Measurements from ENCODE around the gene OLIG2.

- no peak for TF ChIP-seq CTCF (IDR thresholded peaks at IDR 0.05)
- TF ChIP-seq, protein P1, sequence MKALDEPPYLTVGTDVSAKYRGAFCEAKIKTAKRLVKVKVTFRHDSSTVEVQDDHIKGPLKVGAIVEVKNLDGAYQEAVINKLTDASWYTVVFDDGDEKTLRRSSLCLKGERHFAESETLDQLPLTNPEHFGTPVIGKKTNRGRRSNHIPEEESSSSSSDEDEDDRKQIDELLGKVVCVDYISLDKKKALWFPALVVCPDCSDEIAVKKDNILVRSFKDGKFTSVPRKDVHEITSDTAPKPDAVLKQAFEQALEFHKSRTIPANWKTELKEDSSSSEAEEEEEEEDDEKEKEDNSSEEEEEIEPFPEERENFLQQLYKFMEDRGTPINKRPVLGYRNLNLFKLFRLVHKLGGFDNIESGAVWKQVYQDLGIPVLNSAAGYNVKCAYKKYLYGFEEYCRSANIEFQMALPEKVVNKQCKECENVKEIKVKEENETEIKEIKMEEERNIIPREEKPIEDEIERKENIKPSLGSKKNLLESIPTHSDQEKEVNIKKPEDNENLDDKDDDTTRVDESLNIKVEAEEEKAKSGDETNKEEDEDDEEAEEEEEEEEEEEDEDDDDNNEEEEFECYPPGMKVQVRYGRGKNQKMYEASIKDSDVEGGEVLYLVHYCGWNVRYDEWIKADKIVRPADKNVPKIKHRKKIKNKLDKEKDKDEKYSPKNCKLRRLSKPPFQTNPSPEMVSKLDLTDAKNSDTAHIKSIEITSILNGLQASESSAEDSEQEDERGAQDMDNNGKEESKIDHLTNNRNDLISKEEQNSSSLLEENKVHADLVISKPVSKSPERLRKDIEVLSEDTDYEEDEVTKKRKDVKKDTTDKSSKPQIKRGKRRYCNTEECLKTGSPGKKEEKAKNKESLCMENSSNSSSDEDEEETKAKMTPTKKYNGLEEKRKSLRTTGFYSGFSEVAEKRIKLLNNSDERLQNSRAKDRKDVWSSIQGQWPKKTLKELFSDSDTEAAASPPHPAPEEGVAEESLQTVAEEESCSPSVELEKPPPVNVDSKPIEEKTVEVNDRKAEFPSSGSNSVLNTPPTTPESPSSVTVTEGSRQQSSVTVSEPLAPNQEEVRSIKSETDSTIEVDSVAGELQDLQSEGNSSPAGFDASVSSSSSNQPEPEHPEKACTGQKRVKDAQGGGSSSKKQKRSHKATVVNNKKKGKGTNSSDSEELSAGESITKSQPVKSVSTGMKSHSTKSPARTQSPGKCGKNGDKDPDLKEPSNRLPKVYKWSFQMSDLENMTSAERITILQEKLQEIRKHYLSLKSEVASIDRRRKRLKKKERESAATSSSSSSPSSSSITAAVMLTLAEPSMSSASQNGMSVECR (CRISPR knock-in tag; IDR thresholded peaks at IDR 0.05; ENCODE audit: borderline replicate concordance) = no peak
- TF ChIP-seq ATF3 (CRISPR knock-in tag; conservative IDR thresholded peaks at IDR 0.05) = no peak
- TF ChIP-seq, protein P2, sequence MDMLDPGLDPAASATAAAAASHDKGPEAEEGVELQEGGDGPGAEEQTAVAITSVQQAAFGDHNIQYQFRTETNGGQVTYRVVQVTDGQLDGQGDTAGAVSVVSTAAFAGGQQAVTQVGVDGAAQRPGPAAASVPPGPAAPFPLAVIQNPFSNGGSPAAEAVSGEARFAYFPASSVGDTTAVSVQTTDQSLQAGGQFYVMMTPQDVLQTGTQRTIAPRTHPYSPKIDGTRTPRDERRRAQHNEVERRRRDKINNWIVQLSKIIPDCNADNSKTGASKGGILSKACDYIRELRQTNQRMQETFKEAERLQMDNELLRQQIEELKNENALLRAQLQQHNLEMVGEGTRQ (CRISPR knock-in tag; IDR thresholded peaks at IDR 0.05) = no peak
- TF ChIP-seq, protein P3, sequence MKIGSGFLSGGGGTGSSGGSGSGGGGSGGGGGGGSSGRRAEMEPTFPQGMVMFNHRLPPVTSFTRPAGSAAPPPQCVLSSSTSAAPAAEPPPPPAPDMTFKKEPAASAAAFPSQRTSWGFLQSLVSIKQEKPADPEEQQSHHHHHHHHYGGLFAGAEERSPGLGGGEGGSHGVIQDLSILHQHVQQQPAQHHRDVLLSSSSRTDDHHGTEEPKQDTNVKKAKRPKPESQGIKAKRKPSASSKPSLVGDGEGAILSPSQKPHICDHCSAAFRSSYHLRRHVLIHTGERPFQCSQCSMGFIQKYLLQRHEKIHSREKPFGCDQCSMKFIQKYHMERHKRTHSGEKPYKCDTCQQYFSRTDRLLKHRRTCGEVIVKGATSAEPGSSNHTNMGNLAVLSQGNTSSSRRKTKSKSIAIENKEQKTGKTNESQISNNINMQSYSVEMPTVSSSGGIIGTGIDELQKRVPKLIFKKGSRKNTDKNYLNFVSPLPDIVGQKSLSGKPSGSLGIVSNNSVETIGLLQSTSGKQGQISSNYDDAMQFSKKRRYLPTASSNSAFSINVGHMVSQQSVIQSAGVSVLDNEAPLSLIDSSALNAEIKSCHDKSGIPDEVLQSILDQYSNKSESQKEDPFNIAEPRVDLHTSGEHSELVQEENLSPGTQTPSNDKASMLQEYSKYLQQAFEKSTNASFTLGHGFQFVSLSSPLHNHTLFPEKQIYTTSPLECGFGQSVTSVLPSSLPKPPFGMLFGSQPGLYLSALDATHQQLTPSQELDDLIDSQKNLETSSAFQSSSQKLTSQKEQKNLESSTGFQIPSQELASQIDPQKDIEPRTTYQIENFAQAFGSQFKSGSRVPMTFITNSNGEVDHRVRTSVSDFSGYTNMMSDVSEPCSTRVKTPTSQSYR (CRISPR knock-in tag; IDR thresholded peaks at IDR 0.05) = no peak
- TF ChIP-seq, protein P4, sequence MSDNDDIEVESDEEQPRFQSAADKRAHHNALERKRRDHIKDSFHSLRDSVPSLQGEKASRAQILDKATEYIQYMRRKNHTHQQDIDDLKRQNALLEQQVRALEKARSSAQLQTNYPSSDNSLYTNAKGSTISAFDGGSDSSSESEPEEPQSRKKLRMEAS (CRISPR knock-in tag; IDR thresholded peaks at IDR 0.05) = no peak
- TF ChIP-seq ETV6 (CRISPR knock-in tag; IDR thresholded peaks at IDR 0.05) = no peak
- TF ChIP-seq ZBTB21 (CRISPR knock-in tag; IDR thresholded peaks at IDR 0.05; ENCODE audit: borderline replicate concordance) = no peak
- no peak for TF ChIP-seq NFYB (CRISPR knock-in tag; conservative IDR thresholded peaks at IDR 0.05; ENCODE audit: low read depth)
These were observed 35.1 kb upstream of the OLIG2 start for GRCh38 chr21:32990666-32991065.
